Spleen (tissue), 11 donors: ENCODE results near the gene PTPN9. TPM values are rescaled to one million over a fixed set of nuclear protein-coding genes. Genes with fewer than 3 reads are reported as not detected.
"Not testable (repeated sequence)": the region's sequence is repeated elsewhere in the genome, so short reads cannot be mapped to it uniquely, and the experiment has no call there.

ENCODE experiments used
- DNase-seq: peaks from one replicate; pipeline ENCODE4 v3.0.0-alpha.2; 2020
- H3K27ac ChIP-seq, 8 donors: fragments of 200-600 bp; sonication (generic) in 7 of 8; 1 replicate in 4 of 8; 2 replicates in 4 of 8; pipeline versions ENCODE4 v1.5.0 to v1.8.0; 2016 to 2021; ENCODE audit warnings: inconsistent platforms in 4 of 8, mild to moderate bottlenecking in 4 of 8, moderate library complexity in 1 of 8
- H3K27me3 ChIP-seq, 7 donors: fragments of 200-600 bp; sonication (generic) in 6 of 7; replicated peaks in 1 of 7; 1 replicate in 4 of 7; 2 replicates in 3 of 7; pipeline versions ENCODE4 v1.5.0 to v1.8.0; 2016 to 2021; ENCODE audit warnings: inconsistent platforms in 3 of 7, mild to moderate bottlenecking in 1 of 7
- H3K36me3 ChIP-seq, 6 donors: fragments of 200-600 bp; sonication (generic) in 5 of 6; 1 replicate in 4 of 6; 2 replicates in 2 of 6; pipeline versions ENCODE4 v1.5.0 to v1.8.0; 2016 to 2021; ENCODE audit warnings: inconsistent platforms in 2 of 6
- H3K4me1 ChIP-seq, 6 donors: fragments of 200-600 bp; sonication (generic) in 5 of 6; 1 replicate in 3 of 6; 2 replicates in 3 of 6; pipeline versions ENCODE4 v1.5.0 to v1.8.0; 2016 to 2021; ENCODE audit warnings: inconsistent platforms in 3 of 6
- H3K4me3 ChIP-seq, 8 donors: fragments of 200-600 bp; sonication (generic) in 7 of 8; 1 replicate in 4 of 8; 2 replicates in 4 of 8; pipeline versions ENCODE4 v1.5.0 to v1.8.0; 2016 to 2021; ENCODE audit warnings: inconsistent platforms in 4 of 8, mild to moderate bottlenecking in 4 of 8, moderate library complexity in 2 of 8
- H3K9me3 ChIP-seq, 8 donors: fragments of 200-600 bp; sonication (generic) in 7 of 8; 1 replicate in 4 of 8; 2 replicates in 4 of 8; pipeline versions ENCODE4 v1.5.0 to v1.8.0; 2016 to 2021; ENCODE audit warnings: inconsistent platforms in 4 of 8
- CTCF ChIP-seq, 11 experiments: fragments of 200-600 bp in 7 of 11; fragments of 450-650 bp in 4 of 11; sonication (generic) in 4 of 11; IDR thresholded peaks in 8 of 11; conservative IDR thresholded peaks in 3 of 11; 1 replicate in 7 of 11; 2 replicates in 4 of 11; pipeline versions ENCODE4 v1.4.0 to v1.8.0; 2016 to 2021; ENCODE audit warnings: antibody characterized with exemption in 11 of 11, inconsistent platforms in 4 of 11, mild to moderate bottlenecking in 1 of 11
- POLR2A ChIP-seq, 3 donors: fragments of 450-650 bp; IDR thresholded peaks; one replicate each; pipeline ENCODE4 v1.5.1; 2017; ENCODE audit warnings: antibody characterized with exemption in 3 of 3, mild to moderate bottlenecking in 1 of 3
- POLR2AphosphoS5 ChIP-seq, 3 donors: sonication (generic); formaldehyde crosslinking; IDR thresholded peaks; one replicate each; pipeline ENCODE4 v1.5.1; 2017; ENCODE audit warnings: antibody characterized with exemption in 3 of 3
- WGBS, 5 donors: extraction: QIAGEN DNeasy Blood & Tissue Kit in 3 of 5; methylation state at CpG; one replicate each; pipeline versions ENCODE4 v1.1.5 to v1.1.7; 2013 to 2018; 5-methylcytosine and 5-hydroxymethylcytosine counted together
- intact Hi-C: fragments of 100-400 bp; cut with DNase I; formaldehyde crosslinking; loops from one replicate; pipeline ENCODE4 v1.15.0; 2023; ENCODE audit warnings: low total_unique reads
- polyA plus RNA-seq, 3 donors: library from polyadenylated mRNA; stranded (reverse); fragments of 200-250 nt; gene quantifications; one replicate each; pipeline ENCODE4 v1.2.1, GENCODE V29; 2013
- total RNA-seq, 7 donors: library from RNA; depleted of rRNA in 3 of 7; stranded (reverse); fragments of >200 nt in 3 of 7; fragmentation: NEBNext Ultra II Directional in 4 of 7; extraction: Animal tissue kit (Norgen Biotek cat#: 25700) in 4 of 7; gene quantifications; one replicate each; pipeline versions ENCODE4 v1.1.0 to v1.2.1, GENCODE V29; 2016 to 2021
- donor health status: healthy with polysubstance abuse.
- donor health status: DM: no; HTN: no; CAD: no; lungs with moderate emphysema.
- donor health status: DM: no; HTN: no; CAD: no.
- donor health status: Bipolar disorder and iron deficiency.
- donor health status: healthy.
- donor health status: DM: no; HTN: no; CAD: no.
- donor health status: DM: yes; HTN: yes; CAD: no.

Gene PTPN9
- total and polyA plus RNA-seq, 10 donors = 4.6 to 32.5 (median 22.3) TPM

GRCh38 chr15:75446151-75446550 is 133.0 kb downstream of the PTPN9 start:
- H3K4me1 ChIP-seq = peaks cover 31 to 82% (median 60%) of the 10 kb centered on the region in 6 donors
- no peak overlapping the region for H3K4me3 ChIP-seq
- H3K27me3 ChIP-seq = no peaks in the 10 kb centered on the region
- TF ChIP-seq CTCF (IDR thresholded peaks at IDR 0.05 in 8 of 11, conservative IDR thresholded peaks at IDR 0.05 in 3 of 11) (no peak), POLR2A (IDR thresholded peaks at IDR 0.05) (no peak), POLR2AphosphoS5 (IDR thresholded peaks at IDR 0.05) (no peak)
- no peak for DNase-seq
- 51 to 74% (median 59%) methylated on average over 3 of the region's 3 CpGs for WGBS, 5 donors
- peaks cover 0 to 34% (median 5%) of the 10 kb centered on the region in 6 donors for H3K36me3 ChIP-seq
- peak overlapping the region in 3 of 8 donors; percentile 10 to 58 (median 13) for H3K27ac ChIP-seq
- H3K9me3 ChIP-seq = no peaks in the 10 kb centered on the region
- intact Hi-C loops = no loop called here

- H3K4me3 ChIP-seq, H3K27ac ChIP-seq, H3K9me3 ChIP-seq, intact Hi-C loops, H3K27me3 ChIP-seq, DNase-seq: not testable (repeated sequence)
- H3K36me3 ChIP-seq = peaks cover 0 to 41% (median 5%) of the 10 kb centered on the region in 6 donors
- peaks cover 31 to 87% (median 60%) of the 10 kb centered on the region in 6 donors for H3K4me1 ChIP-seq
- WGBS, 5 donors = 87 to 93% (median 93%) methylated on average over 10 of the region's 10 CpGs
Measured at GRCh38 chr15:75445324-75445723, 133.8 kb downstream of the PTPN9 start.

- DNase-seq, H3K9me3 ChIP-seq, H3K4me3 ChIP-seq, intact Hi-C loops, H3K27me3 ChIP-seq, H3K27ac ChIP-seq: not testable (repeated sequence)
- H3K4me1 ChIP-seq = peaks cover 31 to 76% (median 48%) of the 10 kb centered on the region in 6 donors
- 89 to 95% (median 94%) methylated on average over 8 of the region's 8 CpGs for WGBS, 5 donors
- peaks cover 0 to 41% (median 5%) of the 10 kb centered on the region in 6 donors for H3K36me3 ChIP-seq
Measured at GRCh38 chr15:75443972-75444453, 135.1 kb downstream of the PTPN9 start.

- Histone ChIP-seq H3K4me3 (no peak overlapping the region), H3K27ac (no peak overlapping the region), H3K9me3 (no peaks in the 10 kb centered on the region), H3K27me3 (no peaks in the 10 kb centered on the region), H3K36me3 (peaks cover 0 to 62% (median 1%) of the 10 kb centered on the region in 6 donors), H3K4me1 (peaks cover 0 to 69% (median 19%) of the 10 kb centered on the region in 6 donors)
- no peak for DNase-seq
- WGBS, 5 donors = 85 to 95% (median 90%) methylated on average over 4 of the region's 4 CpGs
- intact Hi-C loops = no loop called here
- no peak for TF ChIP-seq POLR2AphosphoS5 (IDR thresholded peaks at IDR 0.05)
- no peak for TF ChIP-seq CTCF (IDR thresholded peaks at IDR 0.05 in 8 of 11, conservative IDR thresholded peaks at IDR 0.05 in 3 of 11)
Measured at GRCh38 chr15:75437721-75438120, 141.4 kb downstream of the PTPN9 start.

GRCh38 chr15:75436881-75437280 is 142.2 kb downstream of the PTPN9 start:
- DNase-seq = peak; percentile 7
- H3K9me3 ChIP-seq = no peaks in the 10 kb centered on the region

More at GRCh38 chr15:75436881-75437280, 142.2 kb downstream of the PTPN9 start:
- Histone ChIP-seq H3K4me3 (no peak overlapping the region), H3K4me1 (peaks cover 0 to 77% (median 24%) of the 10 kb centered on the region in 6 donors), H3K27me3 (no peaks in the 10 kb centered on the region), H3K27ac (no peak overlapping the region), H3K36me3 (peaks cover 0 to 54% (median 0%) of the 10 kb centered on the region in 6 donors)
- TF ChIP-seq CTCF (IDR thresholded peaks at IDR 0.05 in 8 of 11, conservative IDR thresholded peaks at IDR 0.05 in 3 of 11) (no peak), POLR2AphosphoS5 (IDR thresholded peaks at IDR 0.05) (no peak)
- WGBS, 5 donors = 88 to 92% (median 90%) methylated on average over 5 of the region's 5 CpGs
- intact Hi-C loops = no loop called here
